ENCODE results near the gene APOL6.
"Not testable (repeated sequence)": the region's sequence is repeated elsewhere in the genome, so short reads cannot be mapped to it uniquely, and the experiment has no call there.

The APOL6 gene

DNA sequence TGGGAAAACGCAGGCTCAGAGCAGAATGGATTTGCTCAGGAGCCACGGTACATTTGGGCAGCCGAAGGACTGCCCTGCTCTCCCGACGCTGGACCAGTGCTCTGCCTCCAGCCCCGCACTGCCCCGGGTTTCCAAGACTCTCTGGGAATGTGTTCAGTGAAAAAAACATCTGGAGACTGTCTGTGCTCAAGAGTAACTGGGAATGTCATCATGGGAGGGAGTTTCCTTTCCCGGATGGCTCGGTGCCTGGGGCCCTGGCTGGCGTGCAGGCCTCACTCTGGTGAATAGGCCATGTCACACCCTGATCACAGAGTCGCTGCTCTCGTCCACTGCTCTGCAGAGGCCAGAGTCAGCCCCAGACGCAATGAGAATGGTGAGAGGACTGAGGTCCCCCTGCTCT, 9.8 kb upstream of the APOL6 start:
- DNase-seq (ENCODE audit: low read depth): peak; percentile 31

DNA sequence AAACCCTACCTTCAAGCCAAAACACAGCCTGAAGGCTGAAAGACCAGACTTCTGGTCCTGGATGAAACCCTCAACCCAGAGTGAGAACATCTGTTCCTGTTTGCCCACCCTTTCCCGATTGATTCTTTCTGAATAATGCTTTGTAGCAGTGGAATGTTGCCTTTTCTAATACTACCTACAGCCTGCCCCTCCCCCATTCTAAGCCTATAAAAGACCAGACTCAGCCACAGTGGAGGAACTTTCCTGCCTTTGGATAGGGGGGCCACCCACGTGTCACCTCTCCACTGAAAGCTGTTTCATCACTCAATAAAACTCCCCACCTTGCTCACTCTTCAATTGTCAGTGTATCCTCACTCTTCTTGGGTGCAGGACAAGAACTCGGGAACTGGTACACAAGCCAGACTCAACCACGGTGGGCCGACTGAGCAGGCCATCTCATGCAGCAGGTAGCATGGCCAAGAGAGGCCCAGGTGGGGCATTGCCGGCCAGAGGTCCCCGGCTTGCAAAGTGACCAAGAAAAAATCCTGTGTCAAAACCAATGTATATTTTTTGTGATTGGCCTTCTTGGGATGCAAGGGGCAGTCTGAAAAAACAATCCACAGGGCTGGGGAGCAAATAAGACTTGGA, 6.6 kb upstream of the APOL6 start:
- no peak for DNase-seq (ENCODE audit: low read depth)

DNA sequence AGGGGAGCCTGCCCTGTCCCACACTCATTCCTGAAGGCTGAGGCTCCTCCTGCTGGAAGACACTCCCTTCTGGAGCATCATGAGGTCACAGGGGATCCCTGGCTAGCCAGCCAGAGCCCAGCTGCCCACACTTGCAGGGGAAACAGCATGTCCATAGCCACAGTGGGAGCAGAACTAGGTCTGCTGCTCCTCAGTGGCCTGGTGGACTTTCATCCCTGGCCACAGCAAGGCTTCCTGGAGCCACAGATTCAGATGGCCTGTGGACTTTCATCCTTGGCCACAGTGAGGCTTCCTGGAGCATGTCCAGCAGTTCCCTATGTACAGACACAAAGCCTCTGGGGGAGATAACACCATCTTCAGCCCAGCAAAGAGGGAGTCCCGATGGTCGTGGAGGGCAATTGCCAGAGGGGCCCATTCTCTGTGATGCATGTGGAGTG, 5.9 kb upstream of the APOL6 start:
- no peak for DNase-seq (ENCODE audit: low read depth)

DNA sequence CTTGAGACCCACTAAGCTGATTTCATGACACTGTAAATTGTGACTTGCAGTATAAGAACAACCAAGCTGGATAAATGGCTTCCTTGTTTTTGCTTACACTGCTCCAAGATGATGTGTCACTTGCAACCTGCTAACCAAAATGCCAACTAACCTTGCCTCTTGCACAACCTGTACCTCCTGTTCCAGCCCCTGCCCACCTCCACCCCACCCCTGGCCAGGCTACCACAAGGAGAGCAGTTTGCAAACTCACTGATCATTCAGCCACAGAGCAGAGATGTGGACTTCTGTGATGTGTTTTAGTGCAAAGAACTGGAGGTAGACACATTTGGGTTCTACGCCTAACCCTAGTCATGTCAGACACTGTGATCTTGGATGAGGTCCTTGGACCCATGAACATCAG, 4.3 kb upstream of the APOL6 start:
- DNase-seq (ENCODE audit: low read depth): no peak

DNA sequence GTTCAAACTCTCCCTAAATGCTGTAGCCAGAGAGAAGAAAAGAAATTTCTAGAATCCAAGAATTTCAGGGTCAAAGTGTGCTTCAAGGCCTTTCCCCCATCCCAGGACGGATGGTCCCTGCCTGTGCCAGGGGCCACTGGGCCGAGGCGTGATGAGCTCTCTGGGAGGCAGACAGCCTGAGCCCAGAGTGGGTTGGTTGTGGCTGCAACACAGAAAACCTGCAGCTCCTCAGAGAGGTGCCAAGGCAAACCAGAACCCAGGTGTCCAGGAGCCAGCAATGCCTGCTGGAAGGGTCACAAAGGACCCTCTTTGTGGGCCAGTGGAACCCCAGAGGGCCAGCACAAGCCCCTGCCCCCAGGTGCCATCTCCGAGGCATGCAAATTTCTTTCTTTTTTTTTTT, 2.6 kb upstream of the APOL6 start:
- no peak for DNase-seq (ENCODE audit: low read depth)

DNA sequence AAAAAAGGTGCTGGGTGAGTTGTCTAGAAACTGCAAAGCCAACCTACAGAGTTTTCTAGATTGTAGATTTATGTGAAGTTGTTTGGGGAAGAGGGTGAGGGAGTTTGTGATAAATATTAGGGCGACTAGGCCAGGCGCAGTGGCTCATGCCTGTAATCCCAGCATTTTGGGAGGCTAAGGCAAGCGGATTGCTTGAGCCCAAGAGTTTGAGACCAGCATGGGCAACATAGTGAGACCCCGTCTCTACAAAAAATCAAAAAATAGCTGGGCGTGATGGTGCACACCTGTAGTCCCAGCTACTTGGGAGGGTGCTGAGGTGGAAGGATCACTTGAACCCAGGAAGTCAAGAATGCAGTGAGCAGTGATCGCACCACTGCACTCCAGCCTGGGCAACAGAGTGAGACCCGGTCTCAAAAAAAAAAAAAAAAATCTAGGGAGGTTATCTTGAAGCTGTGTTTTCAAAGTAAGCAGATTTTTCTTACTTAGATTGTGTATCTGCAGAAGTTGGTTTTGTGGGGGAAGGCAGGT, 844 bp downstream of the APOL6 start:
- no peak for DNase-seq (ENCODE audit: low read depth)

DNA sequence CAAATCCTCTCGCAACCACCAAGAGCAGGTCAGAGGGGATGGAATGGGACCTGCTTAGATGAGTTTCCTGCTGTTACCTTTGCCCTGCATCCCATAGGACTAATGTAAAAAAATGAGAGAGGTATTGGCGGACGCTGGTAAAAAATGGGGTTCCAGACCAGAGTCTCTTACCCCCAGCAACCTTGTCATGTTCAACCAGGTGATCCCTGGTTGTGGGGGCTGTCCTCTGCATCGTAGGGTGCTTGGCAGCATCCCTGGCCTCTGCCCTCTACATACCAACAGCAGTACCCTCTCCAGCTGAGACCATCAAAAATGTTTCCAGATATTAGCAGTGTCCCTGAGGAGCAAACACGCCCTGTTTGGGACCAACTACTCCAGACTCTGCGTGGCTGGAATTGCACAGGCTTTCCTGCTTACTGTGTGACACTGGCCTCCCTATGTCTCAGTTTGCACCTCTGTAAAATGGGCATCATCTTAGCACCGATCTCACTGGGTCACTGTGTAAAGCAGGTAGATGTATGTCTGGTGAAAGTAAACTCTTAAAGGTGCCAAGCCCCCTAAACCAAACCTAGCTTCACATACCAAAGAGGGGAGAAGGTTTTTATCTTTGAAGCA, 1.5 kb downstream of the APOL6 start:
- no peak for DNase-seq (ENCODE audit: low read depth)

DNA sequence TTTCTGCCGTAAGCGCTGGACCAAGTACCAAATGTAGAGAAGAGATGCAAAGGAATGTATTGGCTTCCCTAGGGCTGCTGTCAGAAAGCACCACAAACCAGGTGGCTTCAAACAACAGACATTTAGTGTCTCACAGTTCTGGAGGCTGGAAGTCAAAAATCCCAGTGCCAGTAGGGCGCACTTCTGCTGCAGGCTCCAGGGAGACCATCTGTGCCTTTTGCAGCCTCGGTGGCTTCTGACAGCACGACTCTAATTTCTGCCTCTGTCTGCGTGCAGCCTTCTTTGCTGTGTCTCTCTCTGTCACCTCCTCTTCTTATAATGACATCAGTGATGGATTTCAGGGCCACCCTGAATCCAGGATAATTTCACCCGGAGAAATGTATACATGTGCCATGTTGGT, 2.8 kb downstream of the APOL6 start:
- no peak for DNase-seq (ENCODE audit: low read depth)

DNA sequence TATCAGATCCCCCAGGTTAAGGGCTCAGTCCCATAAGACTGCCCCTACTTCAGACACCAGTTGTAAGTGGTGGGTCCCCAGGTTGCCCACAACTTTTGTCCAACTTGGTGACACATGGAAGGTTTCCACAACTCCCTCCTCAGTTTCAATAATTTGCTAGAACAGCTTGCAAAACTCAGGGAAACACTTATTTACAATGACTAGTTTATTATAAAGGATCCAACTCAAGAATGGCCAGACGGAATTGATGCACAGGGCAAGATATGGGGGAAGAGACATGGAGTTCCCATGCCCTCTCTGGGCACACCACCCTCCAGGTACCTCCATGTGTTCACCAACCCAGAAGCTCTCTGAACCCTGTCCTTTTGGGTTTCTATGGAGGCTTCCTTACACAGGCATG, 5.6 kb downstream of the APOL6 start:
- DNase-seq (ENCODE audit: low read depth): no peak

DNA sequence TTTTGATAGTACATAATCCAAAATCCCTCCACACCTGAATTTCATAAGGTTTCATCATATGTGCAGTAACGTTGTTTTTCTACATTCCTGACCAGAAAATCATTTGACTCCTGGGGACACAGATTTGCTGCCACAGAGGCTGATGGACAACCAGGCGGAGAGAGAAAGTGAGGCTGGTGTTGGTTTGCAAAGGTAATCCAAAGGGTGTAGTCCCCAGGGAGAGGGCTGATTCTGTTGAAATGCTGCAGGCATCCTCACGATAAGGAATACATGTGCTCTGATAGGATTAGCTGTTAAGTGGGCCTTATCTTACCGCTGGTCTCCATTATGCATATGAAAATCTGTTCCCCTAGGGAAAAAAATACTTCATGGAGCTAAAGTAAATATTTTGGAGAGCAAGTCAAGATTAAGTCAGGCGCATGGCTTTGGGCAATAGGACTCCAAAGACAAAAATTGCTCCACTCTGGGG, 8.1 kb downstream of the APOL6 start:
- DNase-seq (ENCODE audit: low read depth): no peak

DNA sequence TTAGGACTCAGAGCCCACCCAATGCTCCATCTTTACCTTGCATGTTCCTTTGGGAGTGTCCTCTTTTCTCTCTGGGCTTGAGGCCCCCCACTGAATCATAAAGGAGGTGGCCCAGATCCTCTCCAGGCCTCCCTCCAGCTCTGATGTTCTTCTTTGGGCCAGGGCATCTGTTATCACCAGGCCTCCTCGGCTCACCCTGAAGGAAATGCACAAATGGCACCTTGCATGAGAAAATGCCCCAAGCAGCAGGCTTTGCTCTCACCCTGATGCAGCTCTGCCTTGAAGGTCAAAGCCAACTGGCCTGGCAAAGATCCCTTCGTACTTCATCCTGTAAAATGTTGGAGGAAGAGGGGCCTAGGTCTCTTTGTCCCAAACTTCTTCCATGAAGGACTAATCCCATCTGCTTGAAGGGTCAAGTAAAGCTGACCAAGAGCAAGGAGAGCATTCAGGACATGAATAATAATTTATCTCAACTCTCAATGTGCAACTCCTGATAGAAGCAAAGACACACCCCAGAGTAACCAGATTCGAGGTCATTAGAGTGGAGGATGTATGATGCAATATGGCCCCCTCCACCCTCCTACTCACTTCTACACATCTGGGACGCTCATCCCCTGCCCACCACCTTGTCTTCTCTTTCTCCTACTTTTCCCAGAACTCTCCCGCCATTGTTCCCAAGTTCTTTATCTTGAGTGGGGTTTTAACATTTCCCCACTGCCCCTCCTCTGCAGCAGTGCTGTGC, 9.5 kb downstream of the APOL6 start:
- DNase-seq (ENCODE audit: low read depth): no peak

DNA sequence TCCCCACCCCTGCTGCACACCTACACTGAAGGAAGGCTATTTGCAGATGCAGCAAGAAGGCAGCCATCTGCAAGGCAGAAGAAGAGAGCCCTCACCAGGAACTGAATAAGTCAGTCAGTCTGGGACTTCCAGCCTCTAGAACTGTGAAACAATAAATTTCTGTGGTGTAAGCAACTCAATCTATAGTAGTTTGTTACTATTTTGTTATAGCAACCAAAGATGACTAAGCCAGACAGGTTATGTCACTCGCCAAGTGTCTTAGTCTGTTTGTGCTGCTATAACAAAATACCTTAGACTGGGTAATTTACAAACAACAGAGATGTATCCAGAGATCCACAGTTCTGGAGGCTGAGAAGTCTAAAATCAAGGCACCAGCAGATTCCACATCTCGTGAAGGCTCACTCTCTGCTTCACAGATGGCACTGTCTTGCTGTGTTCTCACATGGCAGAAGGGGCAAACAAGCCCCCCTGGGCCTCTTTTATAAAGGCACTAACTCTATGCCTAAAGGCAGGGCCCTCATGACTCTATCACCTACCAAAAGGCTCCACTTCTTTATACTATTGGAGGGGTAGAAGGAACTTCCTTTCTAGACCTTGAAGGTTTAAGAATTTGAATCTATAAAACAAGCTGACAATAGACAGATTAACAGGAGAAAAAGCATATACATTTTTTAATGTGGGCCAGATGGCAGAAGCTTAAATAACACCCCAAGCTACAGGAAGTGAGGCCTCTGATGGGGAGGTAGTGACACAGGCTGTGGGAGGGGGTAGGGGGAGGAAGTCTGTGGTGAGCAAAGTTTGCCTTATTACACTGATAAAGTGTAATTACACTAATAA, 12.3 kb downstream of the APOL6 start:
- DNase-seq (ENCODE audit: low read depth): no peak

DNA sequence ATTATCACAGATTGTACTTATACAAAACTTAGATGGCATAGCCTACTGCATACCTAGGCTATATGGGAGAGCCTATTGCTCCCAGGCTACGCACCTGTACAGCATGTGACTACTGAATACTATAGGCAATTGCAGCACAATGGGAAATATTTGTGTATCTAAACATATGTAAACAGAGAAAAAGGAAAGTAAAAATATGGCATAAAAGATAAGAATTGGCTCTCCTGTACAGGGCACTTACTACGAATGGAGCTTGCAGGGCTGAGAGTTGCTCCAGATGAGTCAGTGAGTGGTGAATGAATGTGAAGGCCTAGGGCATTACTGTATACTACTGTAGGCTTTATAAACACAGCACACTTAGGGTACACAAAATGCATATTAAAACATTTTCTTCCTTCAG, 13.2 kb downstream of the APOL6 start:
- DNase-seq (ENCODE audit: low read depth): no peak

DNA sequence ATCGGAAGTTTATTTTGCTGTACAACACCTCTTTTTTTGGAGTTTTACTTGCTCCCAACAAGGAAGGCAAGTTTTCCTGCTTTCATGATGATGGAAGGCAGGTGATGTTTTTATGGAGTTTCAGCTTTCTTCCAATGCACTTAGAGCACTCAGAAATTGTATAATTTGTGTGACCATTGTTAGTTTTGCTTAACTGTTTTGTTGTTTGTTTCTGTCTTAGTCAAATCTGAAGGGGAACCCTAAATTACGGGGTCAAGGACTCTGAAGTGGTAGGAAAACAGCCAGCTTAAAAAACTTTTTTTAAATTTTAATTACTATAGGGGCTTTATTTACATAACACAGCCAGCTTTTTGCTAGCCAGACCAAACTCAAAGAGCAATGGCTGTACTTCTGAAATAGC, 14.7 kb downstream of the APOL6 start:
- no peak for DNase-seq (ENCODE audit: low read depth)

DNA sequence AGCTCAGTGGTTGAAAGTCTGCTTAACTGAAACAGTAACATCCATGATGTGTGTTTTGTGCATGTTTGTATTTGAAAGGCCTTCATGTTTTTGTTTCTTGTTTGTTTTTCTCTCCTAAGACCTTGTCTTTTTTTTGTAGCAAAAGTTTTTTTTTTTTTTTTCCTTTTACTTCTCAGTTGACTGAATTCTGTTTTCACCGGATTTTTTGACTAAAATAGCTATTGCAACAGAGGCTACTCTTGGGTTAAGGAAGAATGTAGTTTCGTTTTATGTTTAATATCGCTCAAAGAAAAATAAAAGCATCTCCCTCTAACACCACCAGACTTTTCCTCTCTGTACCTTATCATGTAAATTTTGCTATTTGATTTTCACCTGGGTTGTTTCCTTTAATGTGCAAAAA, 15.1 kb downstream of the APOL6 start:
- no peak for DNase-seq (ENCODE audit: low read depth)

DNA sequence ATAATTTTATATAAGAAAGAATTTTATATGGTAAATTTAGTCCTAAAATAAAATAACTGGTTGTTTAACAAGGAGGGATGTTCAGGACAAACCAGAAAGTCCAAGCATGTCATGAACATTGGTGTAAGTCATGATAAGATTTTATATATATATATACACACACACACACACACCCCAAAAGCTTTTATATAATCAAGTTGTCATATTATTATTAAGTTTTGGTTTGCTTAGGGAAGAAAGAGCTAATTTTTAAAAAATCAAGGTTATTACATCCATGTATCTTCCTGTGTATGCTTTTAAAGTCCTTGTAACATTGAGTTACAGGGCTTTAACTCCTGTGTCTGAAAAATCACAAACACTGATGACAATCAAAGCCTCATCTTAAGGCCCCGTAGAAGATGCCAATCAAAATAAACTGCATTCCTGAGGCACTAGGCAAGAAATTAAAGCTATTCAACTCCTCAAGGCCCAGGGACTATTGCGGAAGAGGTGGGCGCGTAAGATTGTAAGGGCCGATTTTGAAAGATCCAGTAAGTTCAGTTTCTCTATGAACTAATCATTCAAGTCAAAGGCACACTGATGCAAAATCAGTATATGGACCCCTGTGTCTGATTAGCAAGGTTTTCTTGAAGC, 16.8 kb downstream of the APOL6 start:
- no peak for DNase-seq (ENCODE audit: low read depth)

DNA sequence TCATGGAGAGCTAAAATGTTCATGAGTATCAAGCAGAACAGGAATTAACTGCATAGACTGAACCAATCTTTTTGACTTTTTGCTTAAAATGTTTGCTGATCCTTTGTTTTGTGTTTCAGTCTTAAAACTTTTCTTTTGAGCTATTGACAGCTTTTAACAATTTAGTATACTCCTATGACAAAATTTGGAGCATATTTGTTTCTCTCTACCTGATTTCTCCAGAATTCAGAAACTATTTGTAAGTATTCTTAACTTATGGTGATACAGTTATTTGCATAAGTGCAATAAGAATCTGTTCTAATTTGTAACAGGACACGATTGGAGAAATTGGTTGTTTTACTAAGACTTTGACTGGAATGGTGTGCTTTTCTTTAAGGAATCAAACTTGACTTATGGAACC, 18.5 kb downstream of the APOL6 start:
- DNase-seq (ENCODE audit: low read depth): not testable (repeated sequence)

DNA sequence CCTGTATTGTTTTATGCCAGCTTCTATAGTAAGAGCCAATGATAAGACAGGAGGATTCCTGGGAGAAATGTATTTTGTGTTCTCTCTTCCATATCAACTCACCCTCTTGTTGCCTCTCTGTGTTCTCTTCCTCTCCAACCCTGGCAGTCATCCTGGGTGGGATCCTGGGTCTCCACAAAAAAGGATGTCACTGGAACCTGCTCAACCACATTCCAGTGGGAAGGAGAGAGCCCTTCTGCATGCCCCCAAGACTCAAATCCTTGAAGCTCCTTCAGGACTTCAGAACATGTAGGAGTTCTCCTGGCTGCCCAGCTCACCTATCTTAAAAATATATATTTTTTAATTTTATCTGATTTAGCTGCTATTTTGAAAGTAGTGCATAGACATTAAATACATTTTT, 26.1 kb downstream of the APOL6 start:
- DNase-seq (ENCODE audit: low read depth): no peak

DNA sequence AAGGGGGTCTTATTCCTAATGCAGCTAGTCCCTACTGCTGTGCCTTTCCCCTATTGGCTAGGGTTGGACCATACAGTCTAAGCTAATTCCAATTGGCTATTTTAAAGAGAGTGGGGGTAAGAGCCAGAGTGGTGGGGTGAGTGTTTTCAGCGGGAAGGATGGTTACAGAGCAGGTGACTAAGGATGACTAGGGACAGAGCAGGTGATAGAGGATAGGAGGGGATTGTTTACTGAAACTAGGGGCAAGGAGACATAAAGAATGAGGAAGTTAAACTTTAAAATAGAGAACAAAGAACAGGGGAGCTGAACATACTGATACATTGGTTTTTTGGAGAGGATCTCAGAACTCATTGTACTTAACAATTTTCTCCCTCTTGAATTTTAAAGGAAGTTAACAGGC, 27.8 kb downstream of the APOL6 start:
- not testable (repeated sequence) for DNase-seq (ENCODE audit: low read depth)

DNA sequence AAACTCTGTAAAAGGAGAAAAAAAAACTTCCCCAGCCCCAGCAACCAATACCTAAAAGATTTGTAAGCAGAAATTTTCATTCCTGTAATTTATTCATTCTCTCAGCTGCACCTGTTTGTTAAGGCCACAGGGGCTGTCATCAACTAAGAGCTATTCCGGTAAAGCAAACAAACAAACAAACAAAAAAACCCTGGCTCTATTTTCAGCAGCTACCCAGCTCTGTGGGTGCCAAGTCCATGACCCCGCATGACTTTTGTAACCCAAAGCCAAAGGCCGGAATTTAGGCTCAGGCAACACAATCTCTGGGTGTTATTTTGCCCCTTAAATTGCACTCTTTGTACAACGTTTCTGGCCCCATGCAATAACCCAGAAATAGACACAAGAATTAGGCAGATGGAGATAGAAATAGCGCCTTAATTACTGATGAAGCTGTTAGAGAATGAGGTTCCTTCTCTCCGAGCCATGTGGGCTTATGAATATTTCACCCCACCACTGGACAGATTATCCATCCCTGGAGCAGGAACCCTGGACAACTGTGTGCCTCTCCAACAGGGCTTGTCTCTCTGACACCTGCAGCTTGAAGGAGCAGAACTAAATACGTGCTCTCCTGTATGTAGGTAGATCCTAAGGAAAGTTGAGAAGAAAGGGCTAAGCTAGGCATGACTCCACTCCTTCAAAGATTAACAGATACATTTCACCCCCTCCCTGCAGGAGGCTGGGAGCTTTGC, 29.4 kb downstream of the APOL6 start:
- DNase-seq (ENCODE audit: low read depth): no peak

DNA sequence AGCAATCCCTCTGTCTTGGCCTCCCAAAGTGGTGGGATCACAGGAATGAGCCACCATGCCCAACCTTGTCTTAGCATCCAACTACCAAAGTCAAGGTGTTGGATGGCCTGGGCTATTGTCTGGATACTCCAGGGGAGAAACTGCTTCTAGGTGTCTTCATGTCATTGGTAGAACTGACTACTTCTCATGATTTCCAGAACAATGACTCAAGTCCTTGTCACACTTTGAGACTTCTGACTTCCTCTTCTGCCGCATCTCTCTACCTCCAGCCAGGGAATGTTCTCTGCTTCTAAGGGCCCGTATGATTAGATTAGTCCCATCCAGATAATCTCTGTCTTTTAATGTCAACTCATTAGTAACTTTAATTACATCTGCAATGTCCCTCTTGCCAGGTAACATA, 30.6 kb downstream of the APOL6 start:
- no peak for DNase-seq (ENCODE audit: low read depth)

All from fibroblast of the conjunctiva (primary cell).